Measurements from ENCODE around the gene ACOT7. TPM values are rescaled to one million over a fixed set of nuclear protein-coding genes. Genes with fewer than 3 reads are reported as not detected.
A peak's percentile ranks its signal among the peaks of the same experiment; 100 is the strongest.

Gene ACOT7
- total and polyA plus RNA-seq, 2 of the 13 experiments (the other 11 are each of a cell fraction or from before 2014, with no cell fraction given): 33.0 to 55.8 TPM

DNA sequence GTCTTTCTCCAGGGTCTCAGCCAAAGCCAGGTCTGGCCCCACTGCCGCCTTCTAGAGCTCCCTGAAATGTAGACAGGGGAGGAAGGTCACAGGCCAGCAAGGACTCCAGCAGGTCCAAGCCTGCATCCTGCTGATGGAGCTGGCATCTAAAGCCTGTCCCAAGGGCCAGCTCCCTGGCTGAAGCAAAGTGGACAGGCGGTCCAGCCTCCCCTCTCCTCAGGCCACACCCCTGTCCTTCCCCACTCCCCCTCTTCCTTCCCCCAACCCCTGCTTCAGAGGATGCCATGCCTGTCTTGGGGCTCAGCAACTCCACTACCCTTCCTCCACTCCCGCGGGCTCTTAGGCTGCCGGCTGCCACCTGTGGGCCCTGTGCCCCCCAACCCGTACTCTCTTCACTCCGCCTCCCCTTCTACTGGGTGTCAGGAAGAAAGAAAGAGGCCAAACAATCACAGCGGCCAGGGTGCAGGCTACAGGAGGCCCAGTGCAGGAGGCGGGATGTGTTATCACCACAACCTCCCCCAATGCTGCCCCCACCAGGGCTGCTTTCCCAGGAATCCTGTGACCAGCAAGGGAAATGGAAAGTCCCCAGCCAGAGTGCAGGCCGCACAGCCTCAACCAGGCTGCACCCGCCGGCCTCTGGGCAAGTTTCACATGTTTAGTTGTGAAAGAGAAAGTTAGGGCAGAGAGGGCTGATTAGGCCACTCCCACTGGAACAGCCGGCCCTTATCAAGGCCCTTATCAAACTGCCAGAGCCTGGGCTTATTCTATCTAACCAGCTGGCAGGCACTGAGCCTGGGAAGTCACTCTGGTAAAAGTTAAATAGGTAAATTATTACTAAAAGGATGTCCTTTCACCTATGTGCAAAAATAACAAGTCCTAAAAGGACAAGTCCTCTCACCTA lies 34.1 kb downstream of the ACOT7 start (continued):
- TF ChIP-seq THAP8 (CRISPR knock-in tag; IDR thresholded peaks at IDR 0.05; ENCODE audit: borderline replicate concordance): no peak
- TF ChIP-seq ZNF775 (CRISPR knock-in tag; IDR thresholded peaks at IDR 0.05; ENCODE audit: borderline replicate concordance): no peak
- no peak for TF ChIP-seq ZBTB42 (CRISPR knock-in tag; IDR thresholded peaks at IDR 0.05)
- TF ChIP-seq ZNF776 (CRISPR knock-in tag; IDR thresholded peaks at IDR 0.05): 0 out of 2 replicates have a peak, but pooled peaks have one; percentile 34
- no peak for TF ChIP-seq GABPA (IDR thresholded peaks at IDR 0.05; ENCODE audit: low read depth, low read length)
- no peak for TF ChIP-seq GABPA (CRISPR knock-in tag; IDR thresholded peaks at IDR 0.05; ENCODE audit: low read depth)
- TF ChIP-seq THAP9 (CRISPR knock-in tag; IDR thresholded peaks at IDR 0.05; ENCODE audit: borderline replicate concordance): no peak; the same call in 1 of the 2 replicates
- TF ChIP-seq SATB2 (CRISPR knock-in tag; IDR thresholded peaks at IDR 0.05): no peak
- no peak for TF ChIP-seq ZNF180 (CRISPR knock-in tag; IDR thresholded peaks at IDR 0.05; ENCODE audit: borderline replicate concordance, low read depth)
- peak; percentile 72 for TF ChIP-seq ZNF143 (CRISPR knock-in tag; IDR thresholded peaks at IDR 0.05)
- peak in 1 of 2 experiments; percentile 68; a peak in 1 of 4 replicates for TF ChIP-seq EP300 (IDR thresholded peaks at IDR 0.05; ENCODE audit: low read depth in 2 of 2, low read length in 2 of 2)
- TF ChIP-seq EP300 (CRISPR knock-in tag; IDR thresholded peaks at IDR 0.05; ENCODE audit: borderline replicate concordance): no peak
- TF ChIP-seq BCL6 (CRISPR knock-in tag; IDR thresholded peaks at IDR 0.05): peak; percentile 54; the same call in 1 of the 2 replicates
- peak; percentile 90 for TF ChIP-seq TBX2 (CRISPR knock-in tag; IDR thresholded peaks at IDR 0.05; ENCODE audit: borderline replicate concordance)
- peak; percentile 48; the same call in 1 of the 2 replicates for TF ChIP-seq MYC (CRISPR knock-in tag; IDR thresholded peaks at IDR 0.05; ENCODE audit: borderline replicate concordance)
- no peak; the same call in 1 of the 2 replicates for TF ChIP-seq ARID2 (CRISPR knock-in tag; IDR thresholded peaks at IDR 0.05; ENCODE audit: borderline replicate concordance)
- no peak for TF ChIP-seq NONO (IDR thresholded peaks at IDR 0.05)
- peak; percentile 51; the same call in 1 of the 2 replicates for TF ChIP-seq NONO (CRISPR knock-in tag; conservative IDR thresholded peaks at IDR 0.05)
- no peak for TF ChIP-seq GLMP (CRISPR knock-in tag; IDR thresholded peaks at IDR 0.05; ENCODE audit: borderline replicate concordance)
- TF ChIP-seq ZNF639 (CRISPR knock-in tag; conservative IDR thresholded peaks at IDR 0.05): no peak
- 0 out of 2 replicates have a peak, but pooled peaks have one; percentile 21 for TF ChIP-seq NCOA2 (CRISPR knock-in tag; IDR thresholded peaks at IDR 0.05)
- TF ChIP-seq ZNF720 (CRISPR knock-in tag; IDR thresholded peaks at IDR 0.05): no peak
- no peak for TF ChIP-seq SMARCE1 (IDR thresholded peaks at IDR 0.05; ENCODE audit: borderline replicate concordance)

Data from HepG2 (cell line).